GM12878 (cell line): Measurements from ENCODE around the gene MRPL1. TPM values are rescaled to one million over a fixed set of nuclear protein-coding genes. Genes with fewer than 3 reads are reported as not detected.

Source experiments
- ATAC-seq: fragments of 200-7000 bp; cut with Tn5 transposase; 3 replicates; pipeline ENCODE4 v1.9.1; 2020; ENCODE audit warnings: mild to moderate bottlenecking, moderate library complexity
- BruUV-seq: library from RNA; stranded (reverse); fragments of 400-500 nt; replicated peaks from 2 replicates; lab custom pipeline; 2021; lab: Mats Ljungman, UMichigan
- CTCF ChIA-PET: fragments of 300-600 bp; sonication (Branson Sonifier 250); formaldehyde crosslinking; extraction: SDS; loops from one replicate; lab custom pipeline; 2021; ENCODE audit warnings: inconsistent platforms; lab: Yijun Ruan, JAX
- POLR2A ChIA-PET: fragments of 350-600 bp; formaldehyde crosslinking; extraction: SDS; loops from one replicate; lab custom pipeline; 2021; ENCODE audit warnings: inconsistent platforms; lab: Charles Lee
- RAD21 ChIA-PET: fragments of 300-600 bp; sonication (Branson Sonifier 250); formaldehyde crosslinking; loops from one replicate; lab custom pipeline; 2023; ENCODE audit warnings: antibody characterized with exemption; ENCODE audit not compliant: unreplicated experiment; lab: Charles Lee
- SMC1A ChIA-PET: fragments of 300-600 bp; sonication (Branson Sonifier 250); formaldehyde crosslinking; loops from one replicate; lab custom pipeline; 2023; ENCODE audit not compliant: unreplicated experiment, uncharacterized antibody; lab: Charles Lee
- DNase-seq: peaks from one replicate; pipeline ENCODE4 v3.0.0-alpha.2; 2011; ENCODE audit warnings: low read depth, low spot score
- FAIRE-seq: peaks from 3 replicates; lab custom pipeline; 2011; peaks lifted over from hg19 to GRCh38; lab: Jason Lieb, UNC
- H2AFZ ChIP-seq: 2 replicates; pipeline ENCODE4 v1.6.0; 2011; ENCODE audit warnings: low read depth, low read length, control low read depth; ENCODE audit not compliant: control insufficient read depth
- H3K27ac ChIP-seq: 2 replicates; pipeline ENCODE4 v1.5.1; 2011; ENCODE audit warnings: control low read depth; ENCODE audit not compliant: control insufficient read depth, insufficient read depth
- H3K27me3 ChIP-seq, 2 experiments: replicated peaks in 1 of 2; 2 replicates each; pipeline versions ENCODE4 v1.6.0 to v1.6.1; 2011; ENCODE audit warnings: low read length in 1 of 2; ENCODE audit not compliant: control insufficient read depth in 2 of 2, insufficient read depth in 2 of 2
- H3K36me3 ChIP-seq, 2 experiments: 2 replicates each; pipeline ENCODE4 v1.5.1; 2011; ENCODE audit warnings: low read length in 1 of 2; ENCODE audit not compliant: control insufficient read depth in 2 of 2, insufficient read depth in 2 of 2
- H3K4me1 ChIP-seq: 2 replicates; pipeline ENCODE4 v1.6.1; 2011; ENCODE audit warnings: mild to moderate bottlenecking, low read length, moderate library complexity, mixed read lengths; ENCODE audit not compliant: control insufficient read depth, insufficient read depth
- H3K4me2 ChIP-seq: 2 replicates; pipeline ENCODE4 v1.6.0; 2011; ENCODE audit warnings: control low read depth; ENCODE audit not compliant: control insufficient read depth, insufficient read depth
- H3K4me3 ChIP-seq: fragments of 200-600 bp; sonication (generic); 2 replicates; pipeline ENCODE4 v1.5.1; 2016
- H3K79me2 ChIP-seq: 2 replicates; pipeline ENCODE4 v1.6.0; 2011; ENCODE audit warnings: low read length; ENCODE audit not compliant: control insufficient read depth, insufficient read depth
- H3K9ac ChIP-seq: 2 replicates; pipeline ENCODE4 v1.8.0; 2011; ENCODE audit warnings: low read length, control low read depth, mixed read lengths; ENCODE audit not compliant: control insufficient read depth, insufficient read depth
- H3K9me3 ChIP-seq: replicated peaks from 3 replicates; pipeline ENCODE4 v1.5.1; 2011; ENCODE audit warnings: mild to moderate bottlenecking, low read length; ENCODE audit not compliant: control insufficient read depth, insufficient read depth
- H4K20me1 ChIP-seq: 2 replicates; pipeline ENCODE4 v1.6.0; 2011; ENCODE audit not compliant: control insufficient read depth, insufficient read depth
- BHLHE40 ChIP-seq, 2 experiments: fragments of 450-650 bp in 1 of 2; IDR thresholded peaks; 2 replicates each; pipeline ENCODE4 v1.6.1; 2011 to 2017; ENCODE audit warnings: low read depth in 2 of 2, borderline replicate concordance in 1 of 2, improper control_type of control experiment in 1 of 2, low read length in 1 of 2, mild to moderate bottlenecking in 1 of 2
- HDAC6 ChIP-seq: fragments of 200-600 bp; sonication (generic); IDR thresholded peaks from one replicate; pipeline ENCODE4 v1.8.0; 2017; ENCODE audit warnings: antibody characterized with exemption; ENCODE audit not compliant: unreplicated experiment
- MLLT1 ChIP-seq: fragments of 450-650 bp; IDR thresholded peaks from 2 replicates; pipeline ENCODE4 v1.6.1; 2016; ENCODE audit warnings: mild to moderate bottlenecking
- NFXL1 ChIP-seq: fragments of 450-650 bp; IDR thresholded peaks from 2 replicates; pipeline ENCODE4 v1.6.1; 2017; ENCODE audit warnings: antibody characterized with exemption, mild to moderate bottlenecking, borderline replicate concordance
- PAX5 ChIP-seq: IDR thresholded peaks from 2 replicates; pipeline ENCODE4 v1.6.1; 2011; ENCODE audit warnings: low read depth, low read length, borderline replicate concordance
- POLR2A ChIP-seq: IDR thresholded peaks from 2 replicates; pipeline ENCODE4 v1.6.1; 2011; ENCODE audit warnings: low read depth, mild to moderate bottlenecking, low read length
- WGBS: methylation state at CpG from one replicate; pipeline ENCODE4 v1.1.6; 2016; ENCODE audit warnings: low lambda C conversion rate; ENCODE audit not compliant: insufficient replicate concordance, insufficient coverage; ENCODE audit errors: missing lambda C conversion rate; 5-methylcytosine and 5-hydroxymethylcytosine counted together
- in situ Hi-C: fragments of 300-500 bp; cut with MboI; formaldehyde crosslinking; loops from 9 replicates; pipeline ENCODE4 v1.14.3; 2018; ENCODE audit warnings: mixed read lengths
- intact Hi-C: fragments of 100-400 bp; cut with micrococcal nuclease; formaldehyde crosslinking; loops from one replicate; pipeline ENCODE4 v1.14.2; 2022; ENCODE audit not compliant: unreplicated experiment
- polyA plus RNA-seq, 11 experiments: library from polyadenylated mRNA; depleted of rRNA in 4 of 11; unstranded in 6 of 11; stranded (reverse) in 5 of 11; fragments of >200 nt; fragmentation: Nextera tagmentation in 4 of 11; fragmentation: Illumina TruSeq in 1 of 11; extraction: Ambion mirVana in 4 of 11; extraction: Trizol in 1 of 11; gene quantifications; 1 replicate in 1 of 11; 2 replicates in 10 of 11; pipeline versions ENCODE4 v1.2.1 to v1.2.3, GENCODE V29; 2011 to 2016; ENCODE audit warnings: inconsistent platforms in 2 of 11, missing spikeins in 2 of 11, low read depth in 1 of 11
- total RNA-seq, 4 experiments: library from RNA; depleted of rRNA in 3 of 4; stranded (reverse); fragments of >200 nt in 3 of 4; fragmentation: Illumina TruSeq in 1 of 4; extraction: Trizol in 1 of 4; gene quantifications; 2 replicates each; pipeline versions ENCODE4 v1.2.1 to v1.2.3, GENCODE V29; 2013 to 2021
- TF ChIP-seq, protein P1 (sequence below): IDR thresholded peaks from 2 replicates; pipeline ENCODE4 v1.6.1; 2012; ENCODE audit warnings: mild to moderate bottlenecking, low read depth, low read length
- TF ChIP-seq, protein P2 (sequence below): fragments of 450-650 bp; IDR thresholded peaks from 2 replicates; pipeline ENCODE4 v1.6.1; 2016; ENCODE audit warnings: mild to moderate bottlenecking, moderate library complexity, borderline replicate concordance
- TF ChIP-seq, protein P3 (sequence below): fragments of 450-650 bp; IDR thresholded peaks from 2 replicates; pipeline ENCODE4 v1.6.1; 2017; ENCODE audit warnings: antibody characterized with exemption, mild to moderate bottlenecking, moderate library complexity

Gene MRPL1
- total and polyA plus RNA-seq, 10 of the 15 experiments (the other 5 are each of a cell fraction or from before 2014, with no cell fraction given), result 20.2 to 35.7 (median 28.2) TPM

GRCh38 chr4:77960367-77960766, 97.7 kb downstream of the MRPL1 start:
- no peak overlapping the region for H3K27ac ChIP-seq
- H3K27me3 ChIP-seq, result no peaks in the 10 kb centered on the region
- no peaks in the 10 kb centered on the region for H3K79me2 ChIP-seq
- no peak overlapping the region for H3K4me3 ChIP-seq
- ChIA-PET RAD21 (interaction anchor here (0.5 to 2.2 kb wide), 9 partner anchors 97 to 992 kb away, joined by 3 to 10 read pairs (median 5); partner anchors contain the start of gene FRAS1), SMC1A (interaction anchor here (0.5 to 2.0 kb wide), 15 partner anchors 73 to 1079 kb away, joined by 3 to 9 read pairs (median 3); no protein-coding TSS in a partner anchor), POLR2A (no interaction called here), CTCF (interaction anchor here (0.6 to 2.2 kb wide), 26 partner anchors 8 to 1050 kb away, joined by 3 to 14 read pairs (median 4); partner anchors contain the start of gene FRAS1)
- H3K4me1 ChIP-seq, result no peaks in the 10 kb centered on the region
- TF ChIP-seq NFXL1 (no peak), POLR2A (no peak), MLLT1 (no peak), HDAC6 (no peak), PAX5 (no peak), BHLHE40 (IDR thresholded peaks at IDR 0.05; ENCODE audit: borderline replicate concordance in 1 of 2, low read depth in 2 of 2, low read length in 1 of 2) (no peak)
- TF ChIP-seq, protein P1, sequence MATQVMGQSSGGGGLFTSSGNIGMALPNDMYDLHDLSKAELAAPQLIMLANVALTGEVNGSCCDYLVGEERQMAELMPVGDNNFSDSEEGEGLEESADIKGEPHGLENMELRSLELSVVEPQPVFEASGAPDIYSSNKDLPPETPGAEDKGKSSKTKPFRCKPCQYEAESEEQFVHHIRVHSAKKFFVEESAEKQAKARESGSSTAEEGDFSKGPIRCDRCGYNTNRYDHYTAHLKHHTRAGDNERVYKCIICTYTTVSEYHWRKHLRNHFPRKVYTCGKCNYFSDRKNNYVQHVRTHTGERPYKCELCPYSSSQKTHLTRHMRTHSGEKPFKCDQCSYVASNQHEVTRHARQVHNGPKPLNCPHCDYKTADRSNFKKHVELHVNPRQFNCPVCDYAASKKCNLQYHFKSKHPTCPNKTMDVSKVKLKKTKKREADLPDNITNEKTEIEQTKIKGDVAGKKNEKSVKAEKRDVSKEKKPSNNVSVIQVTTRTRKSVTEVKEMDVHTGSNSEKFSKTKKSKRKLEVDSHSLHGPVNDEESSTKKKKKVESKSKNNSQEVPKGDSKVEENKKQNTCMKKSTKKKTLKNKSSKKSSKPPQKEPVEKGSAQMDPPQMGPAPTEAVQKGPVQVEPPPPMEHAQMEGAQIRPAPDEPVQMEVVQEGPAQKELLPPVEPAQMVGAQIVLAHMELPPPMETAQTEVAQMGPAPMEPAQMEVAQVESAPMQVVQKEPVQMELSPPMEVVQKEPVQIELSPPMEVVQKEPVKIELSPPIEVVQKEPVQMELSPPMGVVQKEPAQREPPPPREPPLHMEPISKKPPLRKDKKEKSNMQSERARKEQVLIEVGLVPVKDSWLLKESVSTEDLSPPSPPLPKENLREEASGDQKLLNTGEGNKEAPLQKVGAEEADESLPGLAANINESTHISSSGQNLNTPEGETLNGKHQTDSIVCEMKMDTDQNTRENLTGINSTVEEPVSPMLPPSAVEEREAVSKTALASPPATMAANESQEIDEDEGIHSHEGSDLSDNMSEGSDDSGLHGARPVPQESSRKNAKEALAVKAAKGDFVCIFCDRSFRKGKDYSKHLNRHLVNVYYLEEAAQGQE, result no peak
- TF ChIP-seq, protein P2, sequence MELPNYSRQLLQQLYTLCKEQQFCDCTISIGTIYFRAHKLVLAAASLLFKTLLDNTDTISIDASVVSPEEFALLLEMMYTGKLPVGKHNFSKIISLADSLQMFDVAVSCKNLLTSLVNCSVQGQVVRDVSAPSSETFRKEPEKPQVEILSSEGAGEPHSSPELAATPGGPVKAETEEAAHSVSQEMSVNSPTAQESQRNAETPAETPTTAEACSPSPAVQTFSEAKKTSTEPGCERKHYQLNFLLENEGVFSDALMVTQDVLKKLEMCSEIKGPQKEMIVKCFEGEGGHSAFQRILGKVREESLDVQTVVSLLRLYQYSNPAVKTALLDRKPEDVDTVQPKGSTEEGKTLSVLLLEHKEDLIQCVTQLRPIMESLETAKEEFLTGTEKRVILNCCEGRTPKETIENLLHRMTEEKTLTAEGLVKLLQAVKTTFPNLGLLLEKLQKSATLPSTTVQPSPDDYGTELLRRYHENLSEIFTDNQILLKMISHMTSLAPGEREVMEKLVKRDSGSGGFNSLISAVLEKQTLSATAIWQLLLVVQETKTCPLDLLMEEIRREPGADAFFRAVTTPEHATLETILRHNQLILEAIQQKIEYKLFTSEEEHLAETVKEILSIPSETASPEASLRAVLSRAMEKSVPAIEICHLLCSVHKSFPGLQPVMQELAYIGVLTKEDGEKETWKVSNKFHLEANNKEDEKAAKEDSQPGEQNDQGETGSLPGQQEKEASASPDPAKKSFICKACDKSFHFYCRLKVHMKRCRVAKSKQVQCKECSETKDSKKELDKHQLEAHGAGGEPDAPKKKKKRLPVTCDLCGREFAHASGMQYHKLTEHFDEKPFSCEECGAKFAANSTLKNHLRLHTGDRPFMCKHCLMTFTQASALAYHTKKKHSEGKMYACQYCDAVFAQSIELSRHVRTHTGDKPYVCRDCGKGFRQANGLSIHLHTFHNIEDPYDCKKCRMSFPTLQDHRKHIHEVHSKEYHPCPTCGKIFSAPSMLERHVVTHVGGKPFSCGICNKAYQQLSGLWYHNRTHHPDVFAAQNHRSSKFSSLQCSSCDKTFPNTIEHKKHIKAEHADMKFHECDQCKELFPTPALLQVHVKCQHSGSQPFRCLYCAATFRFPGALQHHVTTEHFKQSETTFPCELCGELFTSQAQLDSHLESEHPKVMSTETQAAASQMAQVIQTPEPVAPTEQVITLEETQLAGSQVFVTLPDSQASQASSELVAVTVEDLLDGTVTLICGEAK, result no peak
- TF ChIP-seq, protein P3, sequence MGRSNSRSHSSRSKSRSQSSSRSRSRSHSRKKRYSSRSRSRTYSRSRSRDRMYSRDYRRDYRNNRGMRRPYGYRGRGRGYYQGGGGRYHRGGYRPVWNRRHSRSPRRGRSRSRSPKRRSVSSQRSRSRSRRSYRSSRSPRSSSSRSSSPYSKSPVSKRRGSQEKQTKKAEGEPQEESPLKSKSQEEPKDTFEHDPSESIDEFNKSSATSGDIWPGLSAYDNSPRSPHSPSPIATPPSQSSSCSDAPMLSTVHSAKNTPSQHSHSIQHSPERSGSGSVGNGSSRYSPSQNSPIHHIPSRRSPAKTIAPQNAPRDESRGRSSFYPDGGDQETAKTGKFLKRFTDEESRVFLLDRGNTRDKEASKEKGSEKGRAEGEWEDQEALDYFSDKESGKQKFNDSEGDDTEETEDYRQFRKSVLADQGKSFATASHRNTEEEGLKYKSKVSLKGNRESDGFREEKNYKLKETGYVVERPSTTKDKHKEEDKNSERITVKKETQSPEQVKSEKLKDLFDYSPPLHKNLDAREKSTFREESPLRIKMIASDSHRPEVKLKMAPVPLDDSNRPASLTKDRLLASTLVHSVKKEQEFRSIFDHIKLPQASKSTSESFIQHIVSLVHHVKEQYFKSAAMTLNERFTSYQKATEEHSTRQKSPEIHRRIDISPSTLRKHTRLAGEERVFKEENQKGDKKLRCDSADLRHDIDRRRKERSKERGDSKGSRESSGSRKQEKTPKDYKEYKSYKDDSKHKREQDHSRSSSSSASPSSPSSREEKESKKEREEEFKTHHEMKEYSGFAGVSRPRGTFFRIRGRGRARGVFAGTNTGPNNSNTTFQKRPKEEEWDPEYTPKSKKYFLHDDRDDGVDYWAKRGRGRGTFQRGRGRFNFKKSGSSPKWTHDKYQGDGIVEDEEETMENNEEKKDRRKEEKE, result no peak
- in situ Hi-C loops (no loop called here), intact Hi-C loops (loop anchor here (10.0 kb wide), 1 partner anchor 554 kb away; no protein-coding TSS in a partner anchor)
- H3K4me2 ChIP-seq, result no peak overlapping the region
- 71% methylated on average over 5 of the region's 5 CpGs for WGBS
- no peak overlapping the region for H3K9ac ChIP-seq
- BruUV-seq, result no TSS peak
- FAIRE-seq, result no peak
- no peak overlapping the region for H2AFZ ChIP-seq
- no peaks in the 10 kb centered on the region for H4K20me1 ChIP-seq
- ATAC-seq, result no peak
- no peak for DNase-seq
- H3K9me3 ChIP-seq, result no peaks in the 10 kb centered on the region; the same call in 2 of the 3 replicates
- no peaks in the 10 kb centered on the region for H3K36me3 ChIP-seq
